HepG2 (cell line): ENCODE data around the gene STIP1. TPM values are rescaled to one million over a fixed set of nuclear protein-coding genes. Genes with fewer than 3 reads are reported as not detected.

ENCODE experiments used
- ARNT2 ChIP-seq: sonication (generic); formaldehyde crosslinking; IDR thresholded peaks from 2 replicates; pipeline ENCODE4 v1.8.0; 2022; ENCODE audit warnings: mild to moderate bottlenecking, low read depth, missing genetic modification reagents, moderate library complexity
- DR1 ChIP-seq: sonication (generic); formaldehyde crosslinking; IDR thresholded peaks from 2 replicates; pipeline ENCODE4 v1.8.0; 2021; ENCODE audit warnings: mild to moderate bottlenecking, missing genetic modification reagents, inconsistent platforms
- E2F2 ChIP-seq: sonication (generic); formaldehyde crosslinking; IDR thresholded peaks from 2 replicates; pipeline ENCODE4 v1.4.0; 2020; ENCODE audit warnings: missing genetic modification reagents, borderline replicate concordance
- ELF1 ChIP-seq: sonication (generic); formaldehyde crosslinking; IDR thresholded peaks from 2 replicates; pipeline ENCODE4 v1.4.0; 2020; ENCODE audit warnings: missing genetic modification reagents
- HNRNPL ChIP-seq: fragments of 200-400 bp; formaldehyde crosslinking; IDR thresholded peaks from 2 replicates; pipeline ENCODE4 v1.6.1; 2017; ENCODE audit warnings: mild to moderate bottlenecking, low read depth, low read length
- HOXA9 ChIP-seq: sonication (generic); formaldehyde crosslinking; IDR thresholded peaks from 2 replicates; pipeline ENCODE4 v1.8.1; 2022; ENCODE audit warnings: missing genetic modification reagents, mild to moderate bottlenecking, moderate library complexity, borderline replicate concordance
- JUND ChIP-seq: sonication (generic); formaldehyde crosslinking; IDR thresholded peaks from 2 replicates; pipeline ENCODE4 v1.8.0; 2022; ENCODE audit warnings: mild to moderate bottlenecking, missing genetic modification reagents
- KDM4B ChIP-seq: sonication (generic); formaldehyde crosslinking; IDR thresholded peaks from 2 replicates; pipeline ENCODE4 v1.4.0; 2020; ENCODE audit warnings: missing genetic modification reagents
- KLF13 ChIP-seq: sonication (generic); formaldehyde crosslinking; IDR thresholded peaks from 2 replicates; pipeline ENCODE4 v1.4.0; 2020; ENCODE audit warnings: mild to moderate bottlenecking, missing genetic modification reagents
- MATR3 ChIP-seq: sonication (generic); formaldehyde crosslinking; IDR thresholded peaks from 2 replicates; pipeline ENCODE4 v1.4.0; 2020; ENCODE audit warnings: missing genetic modification reagents
- NR2F1 ChIP-seq, 2 experiments: fragments of 450-650 bp in 1 of 2; formaldehyde crosslinking in 1 of 2; IDR thresholded peaks; 2 replicates each; pipeline versions ENCODE4 v1.5.0 to v1.6.1; 2016 to 2020; ENCODE audit warnings: mild to moderate bottlenecking in 1 of 2, missing compliant biosample characterization in 1 of 2, missing genetic modification reagents in 1 of 2, moderate library complexity in 1 of 2
- ZBTB42 ChIP-seq: sonication (generic); formaldehyde crosslinking; IDR thresholded peaks from 2 replicates; pipeline ENCODE4 v1.5.0; 2020; ENCODE audit warnings: mild to moderate bottlenecking, missing genetic modification reagents
- ZFP36L1 ChIP-seq: sonication (generic); formaldehyde crosslinking; IDR thresholded peaks from 2 replicates; pipeline ENCODE4 v1.8.0; 2022; ENCODE audit warnings: mild to moderate bottlenecking, missing genetic modification reagents, moderate library complexity
- ZNF205 ChIP-seq: IDR thresholded peaks from 2 replicates; pipeline ENCODE4 v1.6.1; 2018; ENCODE audit warnings: missing biosample characterization, missing genetic modification reagents
- ZNF24 ChIP-seq: fragments of 450-650 bp; IDR thresholded peaks from 2 replicates; pipeline ENCODE4 v1.6.1; 2017; ENCODE audit warnings: antibody characterized with exemption, mild to moderate bottlenecking
- ZNF569 ChIP-seq: sonication (generic); formaldehyde crosslinking; IDR thresholded peaks from 2 replicates; pipeline ENCODE4 v1.5.0; 2020; ENCODE audit warnings: mild to moderate bottlenecking, missing genetic modification reagents, moderate library complexity, borderline replicate concordance
- ZNF572 ChIP-seq: sonication (generic); formaldehyde crosslinking; IDR thresholded peaks from 2 replicates; pipeline ENCODE4 v1.5.1; 2020; ENCODE audit warnings: mild to moderate bottlenecking, missing genetic modification reagents
- ZNF703 ChIP-seq: sonication (generic); formaldehyde crosslinking; IDR thresholded peaks from 2 replicates; pipeline ENCODE4 v1.5.1; 2020; ENCODE audit warnings: missing genetic modification reagents, mild to moderate bottlenecking, moderate library complexity, borderline replicate concordance
- ZNF713 ChIP-seq: sonication (generic); formaldehyde crosslinking; IDR thresholded peaks from 2 replicates; pipeline ENCODE4 v1.4.0; 2020; ENCODE audit warnings: mild to moderate bottlenecking, missing genetic modification reagents
- ZNF788 ChIP-seq: sonication (generic); formaldehyde crosslinking; IDR thresholded peaks from 2 replicates; pipeline ENCODE4 v1.5.0; 2020; ENCODE audit warnings: mild to moderate bottlenecking, missing genetic modification reagents, borderline replicate concordance
- ZNF816 ChIP-seq: sonication (generic); formaldehyde crosslinking; IDR thresholded peaks from 2 replicates; pipeline ENCODE4 v1.8.0; 2022; ENCODE audit warnings: missing genetic modification reagents, mild to moderate bottlenecking, borderline replicate concordance
- ZNF839 ChIP-seq: sonication (generic); formaldehyde crosslinking; IDR thresholded peaks from 2 replicates; pipeline ENCODE4 v1.4.0; 2020; ENCODE audit warnings: missing genetic modification reagents, mild to moderate bottlenecking, borderline replicate concordance
- ZNF878 ChIP-seq: sonication (generic); formaldehyde crosslinking; IDR thresholded peaks from 2 replicates; pipeline ENCODE4 v1.8.1; 2023; ENCODE audit warnings: mild to moderate bottlenecking, missing genetic modification reagents, moderate library complexity
- polyA plus RNA-seq, 8 experiments: library from polyadenylated mRNA; depleted of rRNA in 3 of 8; stranded (reverse) in 7 of 8; unstranded in 1 of 8; fragments of >200 nt; fragmentation: Illumina TruSeq in 4 of 8; extraction: Trizol in 4 of 8; gene quantifications; 2 replicates each; pipeline versions ENCODE4 v1.2.1 to v1.2.3, GENCODE V29; 2011 to 2016; ENCODE audit warnings: low read depth in 4 of 8, missing spikeins in 1 of 8, mixed read lengths in 1 of 8; ENCODE audit not compliant: insufficient read depth in 1 of 8
- total RNA-seq, 5 experiments: library from RNA; depleted of rRNA; stranded (reverse); fragments of >200 nt; fragmentation: Illumina TruSeq; extraction: Trizol; gene quantifications; 2 replicates each; pipeline ENCODE4 v1.2.3, GENCODE V29; 2016; ENCODE audit warnings: low read depth in 1 of 5
- TF ChIP-seq, protein P1 (sequence below): sonication (generic); formaldehyde crosslinking; IDR thresholded peaks from 2 replicates; pipeline ENCODE4 v1.4.0; 2020; ENCODE audit warnings: missing genetic modification reagents, mild to moderate bottlenecking, borderline replicate concordance
- TF ChIP-seq, protein P2 (sequence below): sonication (generic); formaldehyde crosslinking; IDR thresholded peaks from 2 replicates; pipeline ENCODE4 v1.4.0; 2020; ENCODE audit warnings: missing genetic modification reagents

STIP1 gene
- total and polyA plus RNA-seq, 2 of the 13 experiments (the other 11 are each of a cell fraction or from before 2014, with no cell fraction given): 81.1 to 217 TPM

GRCh38 chr11:64240435-64241240, 54.7 kb downstream of the STIP1 start, which contains the start of gene FKBP2 (continued):
- no peak for TF ChIP-seq ZNF839
- no peak for TF ChIP-seq KDM4B (CRISPR knock-in tag)
- TF ChIP-seq E2F2 (CRISPR knock-in tag): no peak
- peak; percentile 61; the same call in 1 of the 2 replicates for TF ChIP-seq ZNF816
- TF ChIP-seq ZNF205: no peak
- no peak for TF ChIP-seq ZNF572 (CRISPR knock-in tag)
- no peak; the same call in 1 of the 2 replicates for TF ChIP-seq ZNF878 (CRISPR knock-in tag)
- no peak; the same call in 1 of the 2 replicates for TF ChIP-seq ZNF703
- 0 out of 2 replicates have a peak, but pooled peaks have one; percentile 4 for TF ChIP-seq ZNF713 (CRISPR knock-in tag)
- TF ChIP-seq ARNT2 (CRISPR knock-in tag): no peak
- TF ChIP-seq ZNF24: no peak
- TF ChIP-seq ZNF569 (CRISPR knock-in tag): no peak
- TF ChIP-seq MATR3 (CRISPR knock-in tag): no peak
- TF ChIP-seq JUND: no peak; the same call in 1 of the 2 replicates
- TF ChIP-seq DR1 (CRISPR knock-in tag): peak; percentile 83
- no peak for TF ChIP-seq HNRNPL
- no peak; the same call in 1 of the 2 replicates for TF ChIP-seq ZFP36L1
- no peak for TF ChIP-seq HOXA9
- TF ChIP-seq ZNF788 (CRISPR knock-in tag): peak; percentile 38; the same call in 1 of the 2 replicates
- TF ChIP-seq, protein P1, sequence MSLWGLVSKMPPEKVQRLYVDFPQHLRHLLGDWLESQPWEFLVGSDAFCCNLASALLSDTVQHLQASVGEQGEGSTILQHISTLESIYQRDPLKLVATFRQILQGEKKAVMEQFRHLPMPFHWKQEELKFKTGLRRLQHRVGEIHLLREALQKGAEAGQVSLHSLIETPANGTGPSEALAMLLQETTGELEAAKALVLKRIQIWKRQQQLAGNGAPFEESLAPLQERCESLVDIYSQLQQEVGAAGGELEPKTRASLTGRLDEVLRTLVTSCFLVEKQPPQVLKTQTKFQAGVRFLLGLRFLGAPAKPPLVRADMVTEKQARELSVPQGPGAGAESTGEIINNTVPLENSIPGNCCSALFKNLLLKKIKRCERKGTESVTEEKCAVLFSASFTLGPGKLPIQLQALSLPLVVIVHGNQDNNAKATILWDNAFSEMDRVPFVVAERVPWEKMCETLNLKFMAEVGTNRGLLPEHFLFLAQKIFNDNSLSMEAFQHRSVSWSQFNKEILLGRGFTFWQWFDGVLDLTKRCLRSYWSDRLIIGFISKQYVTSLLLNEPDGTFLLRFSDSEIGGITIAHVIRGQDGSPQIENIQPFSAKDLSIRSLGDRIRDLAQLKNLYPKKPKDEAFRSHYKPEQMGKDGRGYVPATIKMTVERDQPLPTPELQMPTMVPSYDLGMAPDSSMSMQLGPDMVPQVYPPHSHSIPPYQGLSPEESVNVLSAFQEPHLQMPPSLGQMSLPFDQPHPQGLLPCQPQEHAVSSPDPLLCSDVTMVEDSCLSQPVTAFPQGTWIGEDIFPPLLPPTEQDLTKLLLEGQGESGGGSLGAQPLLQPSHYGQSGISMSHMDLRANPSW (CRISPR knock-in tag): peak; percentile 53; the same call in 1 of the 2 replicates
- no peak; a peak in 1 of 4 replicates for TF ChIP-seq NR2F1 (CRISPR knock-in tag; IDR thresholded peaks at IDR 0.05)
- peak; percentile 89 for TF ChIP-seq ELF1 (CRISPR knock-in tag)
- TF ChIP-seq ZBTB42 (CRISPR knock-in tag): peak; percentile 73; the same call in 1 of the 2 replicates
- TF ChIP-seq, protein P2, sequence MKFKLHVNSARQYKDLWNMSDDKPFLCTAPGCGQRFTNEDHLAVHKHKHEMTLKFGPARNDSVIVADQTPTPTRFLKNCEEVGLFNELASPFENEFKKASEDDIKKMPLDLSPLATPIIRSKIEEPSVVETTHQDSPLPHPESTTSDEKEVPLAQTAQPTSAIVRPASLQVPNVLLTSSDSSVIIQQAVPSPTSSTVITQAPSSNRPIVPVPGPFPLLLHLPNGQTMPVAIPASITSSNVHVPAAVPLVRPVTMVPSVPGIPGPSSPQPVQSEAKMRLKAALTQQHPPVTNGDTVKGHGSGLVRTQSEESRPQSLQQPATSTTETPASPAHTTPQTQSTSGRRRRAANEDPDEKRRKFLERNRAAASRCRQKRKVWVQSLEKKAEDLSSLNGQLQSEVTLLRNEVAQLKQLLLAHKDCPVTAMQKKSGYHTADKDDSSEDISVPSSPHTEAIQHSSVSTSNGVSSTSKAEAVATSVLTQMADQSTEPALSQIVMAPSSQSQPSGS (CRISPR knock-in tag): peak; percentile 51; the same call in 1 of the 2 replicates
- TF ChIP-seq KLF13 (CRISPR knock-in tag): no peak
